ENCODE measurements around the gene C17orf78. TPM values are rescaled to one million over a fixed set of nuclear protein-coding genes. Genes with fewer than 3 reads are reported as not detected.
"Not testable (repeated sequence)": the region's sequence is repeated elsewhere in the genome, so short reads cannot be mapped to it uniquely, and the experiment has no call there.

Gene C17orf78
- total and polyA plus RNA-seq, 2 donors (not counting 1 experiment from before 2014, with no cell fraction given): not detected

- Mint-ChIP-seq H3K4me1 (peaks cover 7% of the 10 kb centered on the region), H3K27ac (no peak overlapping the region), H3K27me3 (no peaks in the 10 kb centered on the region), H3K4me3 (no peak overlapping the region), H3K9me3 (ENCODE audit: insufficient read depth) (no peaks in the 10 kb centered on the region)
- CTCF ChIA-PET: no interaction called here
- ATAC-seq (ENCODE audit: low read depth) (no peak), DNase-seq (no peak)
- Histone ChIP-seq H3K9me3 (ENCODE audit: control extremely low read depth in 1 of 3, control insufficient read depth in 2 of 3, insufficient read depth in 1 of 3, low read length in 2 of 3) (no peaks in the 10 kb centered on the region), H3K36me3 (replicated peaks in 1 of 2; ENCODE audit: control extremely low read depth in 1 of 2, control insufficient read depth in 1 of 2, extremely low read depth in 1 of 2, insufficient read depth in 2 of 2, low read length in 1 of 2) (peaks cover 10 to 51% of the 10 kb centered on the region in 2 experiments), H3K79me2 (ENCODE audit: control insufficient read depth, insufficient read depth, low read length) (no peaks in the 10 kb centered on the region), H2AFZ (ENCODE audit: insufficient read depth, low read depth, low read length, poor library complexity, severe bottlenecking) (no peak overlapping the region), H3K4me1 (ENCODE audit: control insufficient read depth in 2 of 2, insufficient read depth in 2 of 2, low read length in 2 of 2) (peaks cover 5 to 6% of the 10 kb centered on the region in 2 donors), H3K4me2 (replicated peaks; ENCODE audit: low read depth, low read length, poor library complexity, severe bottlenecking) (no peak overlapping the region), H3K4me3 (ENCODE audit: control extremely low read depth in 1 of 5, extremely low read depth in 1 of 5, insufficient read depth in 1 of 5, low read depth in 2 of 5, low read length in 4 of 5) (no peak overlapping the region), H3K27ac (ENCODE audit: low read length in 2 of 2) (no peak overlapping the region), H4K20me1 (ENCODE audit: control insufficient read depth, insufficient read depth, low read length, poor library complexity, severe bottlenecking) (no peaks in the 10 kb centered on the region), H3K27me3 (replicated peaks in 1 of 4; ENCODE audit: control extremely low read depth in 1 of 4, control insufficient read depth in 3 of 4, insufficient read depth in 4 of 4, low read length in 3 of 4) (no peaks in the 10 kb centered on the region), H3K9ac (ENCODE audit: low read length) (no peak overlapping the region)
- TF ChIP-seq EZH2 (IDR thresholded peaks at IDR 0.05; ENCODE audit: borderline replicate concordance, insufficient read depth, low read depth, low read length, poor library complexity, severe bottlenecking) (no peak), CTCF (IDR thresholded peaks at IDR 0.05) (no peak)
- intact Hi-C loops (cut with micrococcal nuclease): no loop called here
- WGBS (ENCODE audit: insufficient coverage): 96% methylated on average over 2 of the region's 2 CpGs
- POLR2A ChIA-PET: no interaction called here
Measured at GRCh38 chr17:37440424-37440823, 64.6 kb downstream of the C17orf78 start.

GRCh38 chr17:37441369-37442014 lies 65.7 kb downstream of the C17orf78 start:
- H2AFZ ChIP-seq (ENCODE audit: insufficient read depth, low read depth, low read length, poor library complexity, severe bottlenecking); H3K4me1 ChIP-seq (ENCODE audit: control insufficient read depth in 2 of 2, insufficient read depth in 2 of 2, low read length in 2 of 2); H3K4me2 ChIP-seq (replicated peaks; ENCODE audit: low read depth, low read length, poor library complexity, severe bottlenecking); H3K4me3 Mint-ChIP-seq; H3K9me3 Mint-ChIP-seq (ENCODE audit: insufficient read depth); intact Hi-C loops (cut with micrococcal nuclease); H4K20me1 ChIP-seq (ENCODE audit: control insufficient read depth, insufficient read depth, low read length, poor library complexity, severe bottlenecking); H3K27ac Mint-ChIP-seq; H3K9me3 ChIP-seq (ENCODE audit: control extremely low read depth in 1 of 3, control insufficient read depth in 2 of 3, insufficient read depth in 1 of 3, low read length in 2 of 3); H3K4me1 Mint-ChIP-seq; H3K27me3 ChIP-seq (replicated peaks in 1 of 4; ENCODE audit: control extremely low read depth in 1 of 4, control insufficient read depth in 3 of 4, insufficient read depth in 4 of 4, low read length in 3 of 4); H3K27ac ChIP-seq (ENCODE audit: low read length in 2 of 2); H3K9ac ChIP-seq (ENCODE audit: low read length); H3K4me3 ChIP-seq (ENCODE audit: control extremely low read depth in 1 of 5, extremely low read depth in 1 of 5, insufficient read depth in 1 of 5, low read depth in 2 of 5, low read length in 4 of 5); H3K27me3 Mint-ChIP-seq; H3K79me2 ChIP-seq (ENCODE audit: control insufficient read depth, insufficient read depth, low read length): not testable (repeated sequence)
- ATAC-seq (ENCODE audit: low read depth): peak; percentile 68
- CTCF ChIA-PET: interaction anchor here (0.9 kb wide), 1 partner anchor 27 kb away, joined by 4 read pairs; no protein-coding TSS in a partner anchor
- POLR2A ChIA-PET: interaction anchor here (0.6 to 0.8 kb wide), 3 partner anchors 83 to 152 kb away, joined by 3 to 8 read pairs (median 3); no protein-coding TSS in a partner anchor
- peaks cover 10 to 50% of the 10 kb centered on the region in 2 experiments for H3K36me3 ChIP-seq (replicated peaks in 1 of 2; ENCODE audit: control extremely low read depth in 1 of 2, control insufficient read depth in 1 of 2, extremely low read depth in 1 of 2, insufficient read depth in 2 of 2, low read length in 1 of 2)
- 81% methylated on average over 5 of the region's 12 CpGs for WGBS (ENCODE audit: insufficient coverage)
- peak; percentile 35 for DNase-seq

Other genes starting within 250 kb of the C17orf78 start
- 26.2 and 29.2 TPM in 2 replicates for gene ACACA, start 30.9 kb downstream of the C17orf78 start, total RNA-seq
- gene ACACA, start 30.9 kb downstream of the C17orf78 start, polyA plus RNA-seq: 4.8 and 5.5 TPM in 2 replicates
- gene TADA2A, start 30.9 kb downstream of the C17orf78 start, total RNA-seq: 43.3 and 44.3 TPM in 2 replicates
- 8.8 and 10.9 TPM in 2 replicates for gene TADA2A, start 30.9 kb downstream of the C17orf78 start, polyA plus RNA-seq
- gene DUSP14, start 113.9 kb downstream of the C17orf78 start, total RNA-seq: 4.9 and 5.1 TPM in 2 replicates
- gene DUSP14, start 113.9 kb downstream of the C17orf78 start, polyA plus RNA-seq: 1.9 and 3.1 TPM in 2 replicates
- 113 and 115 TPM in 2 replicates for gene SYNRG, start 233.4 kb downstream of the C17orf78 start, total RNA-seq
- 27.1 and 31.8 TPM in 2 replicates for gene SYNRG, start 233.4 kb downstream of the C17orf78 start, polyA plus RNA-seq

Data from B cell (primary cell).